Smooth muscle cell of the pulmonary artery (primary cell): ENCODE results near the gene SRA1. TPM values are rescaled to one million over a fixed set of nuclear protein-coding genes. Genes with fewer than 3 reads are reported as not detected.

ENCODE experiments used
- total RNA-seq: library from RNA; depleted of rRNA; stranded (reverse); fragments of >200 nt; gene quantifications from 2 replicates; pipeline ENCODE4 v1.2.3, GENCODE V29; 2014

SRA1 gene
- 26.8 and 30.1 TPM in 2 replicates for total RNA-seq

GRCh38 chr5:140557136-140557805 is at the start of gene SRA1:
SRA1 (minus strand) TSS chr5:140557473; CDS start chr5:140557452, 21 bp downstream.

DNA sequence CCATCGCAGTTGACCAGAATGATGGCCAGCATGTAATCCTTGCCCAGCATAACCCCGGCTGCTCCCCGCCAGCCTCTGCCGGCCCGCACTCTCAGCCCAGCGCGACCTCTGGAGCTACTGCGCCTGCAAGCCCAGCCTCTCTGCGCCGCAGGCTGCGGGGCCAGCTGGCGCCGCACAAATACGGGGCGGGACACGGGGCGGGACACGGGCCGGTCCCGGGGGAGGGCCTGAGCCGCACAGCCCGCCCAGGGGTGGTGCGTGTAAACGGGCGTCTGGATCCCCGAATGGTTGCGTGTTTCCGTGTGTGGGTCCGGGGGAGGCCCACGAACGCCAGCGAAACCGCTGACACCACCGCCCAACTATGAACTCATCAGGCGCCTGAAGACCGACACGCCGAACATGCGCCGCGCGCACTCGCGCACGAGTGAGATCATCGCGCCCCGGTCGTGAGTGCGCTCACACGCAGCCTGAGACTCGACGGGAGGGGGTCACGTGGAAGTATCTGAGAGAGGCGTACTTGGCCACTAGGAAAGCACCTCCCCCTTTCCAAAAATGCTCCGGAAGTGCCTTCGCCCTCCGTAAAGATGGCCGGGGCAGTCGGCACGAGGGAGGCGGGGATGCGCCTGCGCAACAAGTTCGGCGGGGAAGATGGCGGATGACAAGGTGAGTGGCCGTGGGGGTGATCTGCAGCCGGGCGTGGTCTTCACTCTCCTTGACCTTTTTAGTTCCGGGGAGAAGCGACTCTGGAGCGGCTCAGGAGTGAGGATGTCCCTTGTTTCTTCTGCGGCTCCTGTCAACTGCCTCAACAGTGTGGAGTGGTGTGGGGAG is 7.1 kb upstream of the SRA1 start, which contains the start of the genes APBB3 and SLC35A4:
Gene APBB3 (minus strand): TSS at position 403 of the 828 bp plus-strand sequence. CDS start 353 bp downstream, at position 50.
Gene SLC35A4 (plus strand): TSS at position 633 of the 828 bp plus-strand sequence. CDS start 2,342 bp downstream, outside the sequence.

GRCh38 chr5:140547508-140548299 is 9.6 kb downstream of the SRA1 start, which contains the start of gene EIF4EBP3:
EIF4EBP3 (plus strand) TSS chr5:140547662; CDS start chr5:140547738, 76 bp downstream.

Other genes starting within 250 kb of the SRA1 start
- 4.6 and 10.7 TPM in 2 replicates for gene HBEGF, start 210.9 kb downstream of the SRA1 start, total RNA-seq
- 0.07 TPM in 1 of 2 replicates, not detected in the other for gene SLC4A9, start 197.3 kb downstream of the SRA1 start, total RNA-seq
- 77.4 and 79.7 TPM in 2 replicates for gene ANKHD1, start 155.6 kb downstream of the SRA1 start, total RNA-seq
- 1.4 and 2.6 TPM in 2 replicates for gene EIF4EBP3, start 9.8 kb downstream of the SRA1 start, total RNA-seq
- 18.6 and 24.1 TPM in 2 replicates for gene APBB3, start 7.1 kb upstream of the SRA1 start, total RNA-seq
- gene SLC35A4, start 7.4 kb upstream of the SRA1 start, total RNA-seq, result 38.0 and 39.9 TPM in 2 replicates
- 4.8 and 5.2 TPM in 2 replicates for gene CD14, start 75.7 kb upstream of the SRA1 start, total RNA-seq
- gene TMCO6, start 82.0 kb upstream of the SRA1 start, total RNA-seq, result 7.0 and 8.0 TPM in 2 replicates
- 26.3 and 36.9 TPM in 2 replicates for gene NDUFA2, start 90.2 kb upstream of the SRA1 start, total RNA-seq
- 47.7 and 52.2 TPM in 2 replicates for gene IK, start 90.4 kb upstream of the SRA1 start, total RNA-seq
- 23.5 and 23.7 TPM in 2 replicates for gene WDR55, start 107.4 kb upstream of the SRA1 start, total RNA-seq
- 0.07 and 0.13 TPM in 2 replicates for gene DND1, start 116.1 kb upstream of the SRA1 start, total RNA-seq
- 50.6 and 62.6 TPM in 2 replicates for gene HARS1, start 133.9 kb upstream of the SRA1 start, total RNA-seq
- gene HARS2, start 134.0 kb upstream of the SRA1 start, total RNA-seq, result 23.7 and 28.0 TPM in 2 replicates
- gene ZMAT2, start 143.0 kb upstream of the SRA1 start, total RNA-seq, result 40.7 and 40.8 TPM in 2 replicates
- gene PCDHA1, start 228.7 kb upstream of the SRA1 start, total RNA-seq, result 0.20 TPM in 1 of 2 replicates, not detected in the other
- gene PCDHA2, start 237.4 kb upstream of the SRA1 start, total RNA-seq, result 0.03 and 0.07 TPM in 2 replicates
- 0.20 and 0.39 TPM in 2 replicates for gene PCDHA3, start 243.6 kb upstream of the SRA1 start, total RNA-seq
- 0.59 and 0.69 TPM in 2 replicates for gene PCDHA4, start 249.6 kb upstream of the SRA1 start, total RNA-seq